ENCODE measurements around the gene GPATCH2L.

DNA sequence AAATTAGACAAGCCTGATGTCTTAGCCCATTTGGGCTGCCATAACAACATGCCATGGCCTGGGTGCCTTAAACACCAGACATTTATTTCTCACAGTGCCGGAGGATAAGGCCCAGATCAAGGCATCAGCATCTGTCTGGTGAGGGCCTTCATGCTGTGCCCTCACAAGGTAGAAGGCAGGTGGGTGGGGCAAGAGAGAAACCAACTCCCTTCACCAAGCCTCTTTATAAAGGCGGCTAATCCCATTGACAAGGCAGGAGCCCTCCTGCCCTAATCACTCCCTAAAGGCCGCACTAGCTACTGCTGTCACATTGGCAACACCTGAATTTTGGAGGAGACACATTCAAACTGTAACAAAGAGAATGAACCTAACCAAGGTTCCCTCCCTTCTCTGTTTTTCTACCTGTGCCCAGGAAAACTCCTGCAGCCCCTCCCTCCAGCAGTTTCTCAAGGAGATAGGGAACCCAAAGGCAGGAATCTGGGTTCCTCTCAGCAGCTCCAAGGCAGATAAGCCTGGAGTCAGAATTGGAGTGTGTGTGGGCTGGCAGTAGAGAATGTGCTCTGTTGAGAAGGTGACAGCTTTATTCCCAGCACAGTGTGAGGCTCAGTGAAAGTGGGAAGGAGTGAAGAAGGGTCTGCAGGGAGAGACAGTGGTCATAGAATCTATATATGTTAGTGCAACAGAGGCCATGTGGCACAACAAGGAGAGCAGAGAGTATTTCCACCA, 21.7 kb upstream of the GPATCH2L start:
- TF ChIP-seq, protein P1, sequence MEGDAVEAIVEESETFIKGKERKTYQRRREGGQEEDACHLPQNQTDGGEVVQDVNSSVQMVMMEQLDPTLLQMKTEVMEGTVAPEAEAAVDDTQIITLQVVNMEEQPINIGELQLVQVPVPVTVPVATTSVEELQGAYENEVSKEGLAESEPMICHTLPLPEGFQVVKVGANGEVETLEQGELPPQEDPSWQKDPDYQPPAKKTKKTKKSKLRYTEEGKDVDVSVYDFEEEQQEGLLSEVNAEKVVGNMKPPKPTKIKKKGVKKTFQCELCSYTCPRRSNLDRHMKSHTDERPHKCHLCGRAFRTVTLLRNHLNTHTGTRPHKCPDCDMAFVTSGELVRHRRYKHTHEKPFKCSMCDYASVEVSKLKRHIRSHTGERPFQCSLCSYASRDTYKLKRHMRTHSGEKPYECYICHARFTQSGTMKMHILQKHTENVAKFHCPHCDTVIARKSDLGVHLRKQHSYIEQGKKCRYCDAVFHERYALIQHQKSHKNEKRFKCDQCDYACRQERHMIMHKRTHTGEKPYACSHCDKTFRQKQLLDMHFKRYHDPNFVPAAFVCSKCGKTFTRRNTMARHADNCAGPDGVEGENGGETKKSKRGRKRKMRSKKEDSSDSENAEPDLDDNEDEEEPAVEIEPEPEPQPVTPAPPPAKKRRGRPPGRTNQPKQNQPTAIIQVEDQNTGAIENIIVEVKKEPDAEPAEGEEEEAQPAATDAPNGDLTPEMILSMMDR (IDR thresholded peaks at IDR 0.05): no peak
- no peak for TF ChIP-seq POLR2A (IDR thresholded peaks at IDR 0.05)

All from thyroid gland (tissue), 4 donors.